ENCODE measurements around the gene PCSK1.

PCSK1 gene

DNA sequence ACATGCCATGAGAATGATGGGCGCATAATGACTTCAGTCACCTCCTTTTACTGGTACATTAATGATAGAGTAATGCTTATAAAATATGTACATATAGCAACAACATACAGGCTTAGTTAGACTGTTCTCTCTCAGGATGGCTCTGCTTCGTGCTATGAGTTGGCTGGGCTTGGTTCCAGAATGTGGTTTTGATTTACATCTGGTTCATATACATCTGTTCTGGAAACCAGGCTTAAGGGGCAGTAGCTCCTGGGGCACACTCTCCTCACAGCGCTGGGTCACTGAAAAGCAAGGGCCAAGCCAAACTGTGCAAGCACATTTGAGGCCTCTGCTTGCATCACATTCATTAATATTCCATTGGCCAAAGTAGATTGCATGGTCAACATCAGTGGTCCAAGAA lies 44.9 kb downstream of the PCSK1 start:
- H3K4me3 ChIP-seq (ENCODE audit: low read depth, low read length), result no peak overlapping the region
- no peak for TF ChIP-seq CTCF (conservative IDR thresholded peaks at IDR 0.05; ENCODE audit: low read depth, low read length)
- peak; percentile 26 for DNase-seq (ENCODE audit: low read depth)

GRCh38 chr5:96387616-96388015 lies 45.4 kb downstream of the PCSK1 start:
- no peak for TF ChIP-seq CTCF (conservative IDR thresholded peaks at IDR 0.05; ENCODE audit: low read depth, low read length)
- no peak overlapping the region for H3K4me3 ChIP-seq (ENCODE audit: low read depth, low read length)
- DNase-seq (ENCODE audit: low read depth), result no peak

- no peak overlapping the region for H3K4me3 ChIP-seq (ENCODE audit: low read depth, low read length)
- DNase-seq (ENCODE audit: low read depth), result no peak
- no peak for TF ChIP-seq CTCF (conservative IDR thresholded peaks at IDR 0.05; ENCODE audit: low read depth, low read length)
These were observed 47.5 kb downstream of the PCSK1 start for GRCh38 chr5:96385538-96385937.

DNA sequence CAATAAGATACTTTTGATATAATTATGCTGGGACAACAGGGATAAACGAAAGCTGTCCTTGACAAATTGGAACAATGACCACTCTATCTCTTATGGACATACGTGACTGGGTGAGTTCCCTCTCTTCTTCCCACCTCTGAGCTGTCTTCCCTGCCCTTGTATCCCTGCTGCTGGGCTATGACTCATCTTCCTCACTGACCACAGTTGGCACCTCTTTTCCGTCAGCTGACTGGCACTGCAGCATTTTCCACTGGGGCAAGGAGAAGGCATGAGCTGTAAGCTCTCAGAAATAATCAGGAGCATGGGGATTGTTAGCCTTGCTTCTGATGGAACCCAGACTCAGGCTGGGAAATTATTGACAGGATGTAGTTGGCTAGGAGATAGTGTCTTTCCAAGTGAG lies 48.7 kb downstream of the PCSK1 start:
- DNase-seq (ENCODE audit: low read depth), result peak; percentile 44
- H3K4me3 ChIP-seq (ENCODE audit: low read depth, low read length), result no peak overlapping the region
- TF ChIP-seq CTCF (conservative IDR thresholded peaks at IDR 0.05; ENCODE audit: low read depth, low read length), result no peak

- peak; percentile 18 for DNase-seq (ENCODE audit: low read depth)
- peak; percentile 21 for TF ChIP-seq CTCF (conservative IDR thresholded peaks at IDR 0.05; ENCODE audit: low read depth, low read length)
- no peak overlapping the region for H3K4me3 ChIP-seq (ENCODE audit: low read depth, low read length)
These were observed 51.5 kb downstream of the PCSK1 start for GRCh38 chr5:96381526-96381925.

DNA sequence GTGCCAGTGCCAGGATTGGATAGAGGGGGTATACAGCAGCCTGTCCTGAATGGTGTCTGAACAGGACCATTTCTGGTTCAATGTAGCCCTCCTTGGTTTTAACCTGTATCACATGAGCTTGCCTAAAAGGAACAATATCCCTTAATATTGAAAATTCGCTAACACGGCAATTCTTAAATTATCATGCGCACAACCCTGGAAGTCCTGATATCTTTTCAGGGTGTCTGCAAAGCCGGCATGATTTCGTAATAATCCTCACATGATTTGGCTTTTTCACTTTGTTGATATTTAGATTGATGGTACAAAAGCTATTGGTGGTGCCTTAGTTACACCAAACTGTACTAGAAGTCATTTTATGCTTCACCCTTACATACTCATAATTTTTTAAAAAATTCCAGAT lies 53.2 kb downstream of the PCSK1 start:
- no peak for TF ChIP-seq CTCF (conservative IDR thresholded peaks at IDR 0.05; ENCODE audit: low read depth, low read length)

DNA sequence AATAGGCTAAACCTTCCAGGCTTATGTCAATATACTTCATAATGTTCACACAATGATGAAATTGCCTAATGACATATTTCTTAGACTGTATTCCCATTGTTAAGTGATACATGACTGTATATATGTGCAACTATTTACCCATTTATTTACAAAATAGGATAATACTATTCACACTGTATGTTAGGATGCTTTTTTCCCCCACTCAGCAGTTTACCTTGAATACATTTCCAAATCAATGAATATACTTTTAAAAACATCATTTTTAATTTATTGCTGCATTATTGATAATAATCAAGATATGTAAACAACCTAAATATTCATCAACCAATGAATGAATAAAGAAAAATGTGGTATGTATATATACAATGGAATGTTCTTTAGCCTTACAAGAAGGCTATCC lies 55.5 kb downstream of the PCSK1 start:
- DNase-seq (ENCODE audit: low read depth), result no peak
- no peak overlapping the region for H3K4me3 ChIP-seq (ENCODE audit: low read depth, low read length)
- TF ChIP-seq CTCF (conservative IDR thresholded peaks at IDR 0.05; ENCODE audit: low read depth, low read length), result no peak

More for the DNA sequence above, 53.2 kb downstream of the PCSK1 start:
- no peak overlapping the region for H3K4me3 ChIP-seq (ENCODE audit: low read depth, low read length)
- no peak for DNase-seq (ENCODE audit: low read depth)
